Ovary (tissue), 9 donors: ENCODE data around the gene F10. TPM values are rescaled to one million over a fixed set of nuclear protein-coding genes. Genes with fewer than 3 reads are reported as not detected.

ENCODE experiments used
- DNase-seq, 5 donors: peaks; one replicate each; pipeline ENCODE4 v3.0.0-alpha.2; 2019 to 2020
- H3K27ac ChIP-seq, 2 donors: fragments of 200-600 bp; one replicate each; pipeline versions ENCODE4 v1.5.1 to v1.8.0; 2019 to 2022
- H3K27me3 ChIP-seq: fragments of 200-600 bp; one replicate; pipeline ENCODE4 v1.8.0; 2022
- H3K36me3 ChIP-seq: fragments of 200-600 bp; sonication (generic); one replicate; pipeline ENCODE4 v1.5.1; 2019
- H3K4me1 ChIP-seq: one replicate; pipeline ENCODE4 v1.8.1; 2013; ENCODE audit warnings: mild to moderate bottlenecking, moderate library complexity; ENCODE audit not compliant: insufficient read depth
- H3K4me3 ChIP-seq: fragments of 200-600 bp; sonication (generic); one replicate; pipeline ENCODE4 v1.5.1; 2017
- H3K9me3 ChIP-seq, 2 donors: fragments of 200-600 bp in 1 of 2; sonication (generic) in 1 of 2; one replicate each; pipeline versions ENCODE4 v1.5.1 to v1.8.1; 2013 to 2019; ENCODE audit warnings: mild to moderate bottlenecking in 1 of 2, moderate library complexity in 1 of 2
- CTCF ChIP-seq, 3 donors: fragments of 450-650 bp in 2 of 3; fragments of 200-600 bp in 1 of 3; IDR thresholded peaks; one replicate each; pipeline versions ENCODE4 v1.5.1 to v1.8.0; 2016 to 2022; ENCODE audit warnings: antibody characterized with exemption in 3 of 3, mild to moderate bottlenecking in 1 of 3
- EP300 ChIP-seq: sonication (generic); formaldehyde crosslinking; IDR thresholded peaks from one replicate; pipeline ENCODE4 v1.6.1; 2017; ENCODE audit warnings: antibody characterized with exemption
- POLR2A ChIP-seq: fragments of 450-650 bp; IDR thresholded peaks from one replicate; pipeline ENCODE4 v1.6.1; 2017; ENCODE audit warnings: antibody characterized with exemption, mild to moderate bottlenecking, moderate library complexity
- WGBS, 3 donors: extraction: QIAGEN DNeasy Blood & Tissue Kit in 1 of 3; methylation state at CpG; one replicate each; pipeline versions ENCODE4 v1.1.5 to v1.1.7; 2013 to 2017; 5-methylcytosine and 5-hydroxymethylcytosine counted together
- intact Hi-C, 4 donors: fragments of 100-400 bp; cut with DNase I; formaldehyde crosslinking; loops; one replicate each; pipeline versions ENCODE4 v1.11.0 to v1.15.1; 2022 to 2023
- polyA plus RNA-seq, 2 donors: library from polyadenylated mRNA; stranded (reverse); fragments of 200-250 nt in 1 of 2; fragments of 350-450 nt in 1 of 2; fragmentation: Illumina TruSeq in 1 of 2; extraction: RNeasy Lipid Tissue Mini Kit (QIAGEN cat#74804) in 1 of 2; gene quantifications; one replicate each; pipeline ENCODE4 v1.2.3, GENCODE V29; 2013 to 2014
- total RNA-seq, 7 donors: library from RNA; depleted of rRNA in 2 of 7; stranded (reverse); fragments of >200 nt in 2 of 7; fragmentation: NEBNext Ultra II Directional in 3 of 7; extraction: Animal tissue kit (Norgen Biotek cat#: 25700) in 3 of 7; gene quantifications; one replicate each; pipeline versions ENCODE4 v1.1.0 to v1.2.4, GENCODE V29; 2016 to 2023
- donor health status: DM: no; HTN: no; CAD: no; lungs with moderate emphysema.
- donor health status: DM: no; HTN: no; CAD: no.
- donor health status: Bipolar disorder and iron deficiency.
- donor health status: DM: yes; HTN: yes; CAD: no.
- donor health status: DM: no; HTN: no; CAD: no.
- donor health status: DM: yes; HTN: yes; CAD: no.

The F10 gene
- total and polyA plus RNA-seq, 9 donors: 13.8 to 41.7 (median 28.3) TPM

GRCh38 chr13:113152984-113153809 is 30.6 kb downstream of the F10 start:
- intact Hi-C loops: loop anchor here in 1 of 4 donors (10.0 kb wide), 2 partner anchors 52 to 212 kb away; partner anchors contain the start of genes CUL4A, GRTP1 and PCID2

GRCh38 chr13:113153810-113154748 is 31.5 kb downstream of the F10 start:
- no peaks in the 10 kb centered on the region for H3K9me3 ChIP-seq
- H3K27ac ChIP-seq: peak overlapping the region; percentile 57 to 71
- intact Hi-C loops: loop anchor here in 1 of 4 donors (10.0 kb wide), 2 partner anchors 51 to 211 kb away; partner anchors contain the start of genes CUL4A, GRTP1 and PCID2
- WGBS, 3 donors: 3 to 7% (median 3%) methylated on average over 25 to 42 of the region's 76 CpGs
- H3K4me3 ChIP-seq: peak overlapping the region; percentile 38
- peaks cover 5% of the 10 kb centered on the region for H3K4me1 ChIP-seq
- no peaks in the 10 kb centered on the region for H3K36me3 ChIP-seq
- peak; percentile 83 to 91 (median 86) for DNase-seq
- TF ChIP-seq CTCF (IDR thresholded peaks at IDR 0.05): no peak
- peak; percentile 65 for TF ChIP-seq POLR2A
- TF ChIP-seq EP300: no peak
- no peaks in the 10 kb centered on the region for H3K27me3 ChIP-seq

More at GRCh38 chr13:113152984-113153809, 30.6 kb downstream of the F10 start:
- 6 to 7% (median 7%) methylated on average over 45 to 60 of the region's 60 CpGs for WGBS, 3 donors
- peak; percentile 58 to 78 (median 72) for DNase-seq
- H3K9me3 ChIP-seq: no peaks in the 10 kb centered on the region
- peak overlapping the region; percentile 38 for H3K4me3 ChIP-seq
- no peak for TF ChIP-seq CTCF (IDR thresholded peaks at IDR 0.05)
- no peak for TF ChIP-seq POLR2A
- no peak for TF ChIP-seq EP300
- peak overlapping the region; percentile 51 to 71 for H3K27ac ChIP-seq
- no peaks in the 10 kb centered on the region for H3K27me3 ChIP-seq
- no peaks in the 10 kb centered on the region for H3K36me3 ChIP-seq
- H3K4me1 ChIP-seq: peaks cover 5% of the 10 kb centered on the region

- peaks cover 5% of the 10 kb centered on the region for H3K4me1 ChIP-seq
- H3K9me3 ChIP-seq: no peaks in the 10 kb centered on the region
- no peak overlapping the region for H3K4me3 ChIP-seq
- H3K27ac ChIP-seq: no peak overlapping the region
- TF ChIP-seq CTCF (IDR thresholded peaks at IDR 0.05) (no peak), POLR2A (no peak), EP300 (no peak)
- H3K27me3 ChIP-seq: no peaks in the 10 kb centered on the region
- no peaks in the 10 kb centered on the region for H3K36me3 ChIP-seq
- intact Hi-C loops: loop anchor here in 1 of 4 donors (10.0 kb wide), 2 partner anchors 50 to 210 kb away; partner anchors contain the start of genes CUL4A, GRTP1 and PCID2
- WGBS, 3 donors: 68 to 78% (median 71%) methylated on average over 3 of the region's 3 CpGs
- no peak for DNase-seq
Observed at GRCh38 chr13:113155201-113155600, 32.6 kb downstream of the F10 start.
